ENCODE data around the gene VEZF1. TPM values are rescaled to one million over a fixed set of nuclear protein-coding genes. Genes with fewer than 3 reads are reported as not detected.

The VEZF1 gene, protein sequence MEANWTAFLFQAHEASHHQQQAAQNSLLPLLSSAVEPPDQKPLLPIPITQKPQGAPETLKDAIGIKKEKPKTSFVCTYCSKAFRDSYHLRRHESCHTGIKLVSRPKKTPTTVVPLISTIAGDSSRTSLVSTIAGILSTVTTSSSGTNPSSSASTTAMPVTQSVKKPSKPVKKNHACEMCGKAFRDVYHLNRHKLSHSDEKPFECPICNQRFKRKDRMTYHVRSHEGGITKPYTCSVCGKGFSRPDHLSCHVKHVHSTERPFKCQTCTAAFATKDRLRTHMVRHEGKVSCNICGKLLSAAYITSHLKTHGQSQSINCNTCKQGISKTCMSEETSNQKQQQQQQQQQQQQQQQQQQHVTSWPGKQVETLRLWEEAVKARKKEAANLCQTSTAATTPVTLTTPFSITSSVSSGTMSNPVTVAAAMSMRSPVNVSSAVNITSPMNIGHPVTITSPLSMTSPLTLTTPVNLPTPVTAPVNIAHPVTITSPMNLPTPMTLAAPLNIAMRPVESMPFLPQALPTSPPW
- 9.9 TPM for polyA plus RNA-seq (2012; ENCODE audit: low read depth, missing spikeins)

DNA sequence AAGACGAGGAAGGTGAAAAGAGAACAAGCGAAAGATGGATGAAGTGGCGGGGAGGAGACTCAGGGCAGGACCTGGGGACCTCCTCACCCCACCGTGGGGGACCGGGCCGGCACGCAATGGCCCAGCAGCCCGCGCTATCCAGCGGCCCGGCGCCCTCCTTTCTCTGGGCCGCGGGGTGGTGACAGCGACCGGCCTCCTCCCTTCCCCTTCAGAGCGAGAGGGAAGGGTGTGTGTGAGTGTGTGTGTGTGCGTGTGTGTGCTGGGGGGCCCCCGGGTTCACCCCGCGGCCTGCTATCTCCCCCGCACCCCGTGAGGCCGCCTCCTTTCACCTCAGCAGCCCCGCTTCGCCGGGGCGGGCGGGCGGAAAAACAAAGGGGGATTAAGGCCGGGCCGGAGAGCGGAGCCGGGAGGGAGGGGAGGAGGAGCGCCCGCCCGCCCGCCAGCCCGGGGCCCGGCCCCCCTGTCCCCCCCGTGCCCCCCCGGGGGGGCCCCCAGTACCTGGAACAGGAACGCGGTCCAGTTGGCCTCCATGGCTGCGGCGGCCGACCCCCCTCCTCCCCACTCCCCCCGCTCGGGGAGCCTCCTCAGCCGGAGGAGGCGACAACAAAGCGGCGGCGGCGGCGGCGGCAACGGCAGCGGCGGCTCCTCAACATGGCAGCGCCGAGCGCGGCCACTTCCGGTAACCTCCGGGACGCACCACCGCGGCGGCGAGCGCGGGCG, at the start of gene VEZF1:
VEZF1 (minus strand) TSS at position 674 of the 720 bp plus-strand sequence; CDS start at position 531, 143 bp downstream.
- no peak for TF ChIP-seq POLR2A (IDR thresholded peaks at IDR 0.05; ENCODE audit: low read depth, low read length)
- TF ChIP-seq TAF1 (IDR thresholded peaks at IDR 0.05; ENCODE audit: low read depth, low read length) = no peak
- no peak for TF ChIP-seq PAX5 (IDR thresholded peaks at IDR 0.05; ENCODE audit: insufficient read depth, low read length, severe bottlenecking)
- TF ChIP-seq SPI1 (IDR thresholded peaks at IDR 0.05; ENCODE audit: low read depth, low read length) = no peak
- no peak for TF ChIP-seq POLR2AphosphoS5 (IDR thresholded peaks at IDR 0.05; ENCODE audit: low read depth, low read length)
- TF ChIP-seq POU2F2 (IDR thresholded peaks at IDR 0.05; ENCODE audit: low read depth, low read length) = no peak
- DNase-seq (ENCODE audit: insufficient read length, low spot score) = peak; percentile 73

GRCh38 chr17:58032691-58033415, 44.8 kb upstream of the VEZF1 start:
- DNase-seq (ENCODE audit: insufficient read length, low spot score) (no peak), FAIRE-seq (no peak)
- TF ChIP-seq SPI1 (IDR thresholded peaks at IDR 0.05; ENCODE audit: low read depth, low read length) = no peak
- no peak for TF ChIP-seq PAX5 (IDR thresholded peaks at IDR 0.05; ENCODE audit: insufficient read depth, low read length, severe bottlenecking)
- TF ChIP-seq POU2F2 (IDR thresholded peaks at IDR 0.05; ENCODE audit: low read depth, low read length) = no peak
- TF ChIP-seq TAF1 (IDR thresholded peaks at IDR 0.05; ENCODE audit: low read depth, low read length) = no peak
- TF ChIP-seq POLR2A (IDR thresholded peaks at IDR 0.05; ENCODE audit: low read depth, low read length) = no peak
- no peak for TF ChIP-seq POLR2AphosphoS5 (IDR thresholded peaks at IDR 0.05; ENCODE audit: low read depth, low read length)

More for the DNA sequence above, at the start of gene VEZF1:
- FAIRE-seq = peak; percentile 31

GRCh38 chr17:58028578-58028977, 40.5 kb upstream of the VEZF1 start:
- no peak for TF ChIP-seq TAF1 (IDR thresholded peaks at IDR 0.05; ENCODE audit: low read depth, low read length)
- TF ChIP-seq SPI1 (IDR thresholded peaks at IDR 0.05; ENCODE audit: low read depth, low read length) = no peak
- no peak for TF ChIP-seq POU2F2 (IDR thresholded peaks at IDR 0.05; ENCODE audit: low read depth, low read length)
- TF ChIP-seq POLR2A (IDR thresholded peaks at IDR 0.05; ENCODE audit: low read depth, low read length) = no peak
- no peak for TF ChIP-seq PAX5 (IDR thresholded peaks at IDR 0.05; ENCODE audit: insufficient read depth, low read length, severe bottlenecking)
- TF ChIP-seq POLR2AphosphoS5 (IDR thresholded peaks at IDR 0.05; ENCODE audit: low read depth, low read length) = no peak
- no peak for FAIRE-seq
- no peak for DNase-seq (ENCODE audit: insufficient read length, low spot score)

DNA sequence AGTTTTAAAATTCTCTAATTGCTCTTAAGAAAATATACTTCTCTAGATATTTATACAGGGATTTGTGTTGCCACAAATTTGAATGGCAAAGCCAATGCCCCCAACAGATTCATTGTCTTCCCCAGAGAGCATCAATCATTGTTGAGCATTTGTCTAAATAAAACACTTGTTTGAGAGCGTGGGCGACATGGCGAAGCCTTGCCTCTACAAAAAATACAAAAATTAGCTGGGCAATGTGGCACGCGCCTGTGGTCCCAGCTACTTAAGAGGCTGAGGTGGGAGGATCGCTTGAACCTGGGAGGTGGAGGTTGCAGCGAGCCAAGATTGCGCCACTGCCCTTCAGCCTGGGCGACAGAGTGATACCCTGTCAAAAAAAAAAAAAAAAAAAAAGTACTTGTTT, 32.3 kb upstream of the VEZF1 start:
- DNase-seq (ENCODE audit: insufficient read length, low spot score) = no peak
- TF ChIP-seq TAF1 (IDR thresholded peaks at IDR 0.05; ENCODE audit: low read depth, low read length) (no peak), SPI1 (IDR thresholded peaks at IDR 0.05; ENCODE audit: low read depth, low read length) (no peak), POU2F2 (IDR thresholded peaks at IDR 0.05; ENCODE audit: low read depth, low read length) (no peak), POLR2A (IDR thresholded peaks at IDR 0.05; ENCODE audit: low read depth, low read length) (no peak), PAX5 (IDR thresholded peaks at IDR 0.05; ENCODE audit: insufficient read depth, low read length, severe bottlenecking) (no peak), POLR2AphosphoS5 (IDR thresholded peaks at IDR 0.05; ENCODE audit: low read depth, low read length) (no peak)
- FAIRE-seq = no peak

DNA sequence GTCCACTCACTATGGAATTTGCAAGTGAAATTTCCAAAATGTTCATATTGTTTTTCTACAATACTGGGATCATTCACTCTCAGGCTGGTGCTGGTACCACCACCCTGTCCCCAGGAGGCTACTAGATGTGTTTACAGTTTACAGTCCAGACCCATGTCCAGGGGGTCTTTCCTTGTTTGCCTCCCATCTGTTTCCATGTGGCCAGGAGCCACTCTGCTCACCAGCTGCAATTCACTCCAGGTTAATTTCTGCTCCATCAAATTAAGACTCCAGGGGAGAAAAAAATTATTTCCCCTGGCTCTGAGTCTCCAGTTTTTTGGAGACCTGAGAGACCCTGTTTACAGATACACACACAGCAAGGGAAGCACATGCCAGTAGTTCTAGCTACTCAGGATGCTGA, 31.5 kb upstream of the VEZF1 start:
- TF ChIP-seq PAX5 (IDR thresholded peaks at IDR 0.05; ENCODE audit: insufficient read depth, low read length, severe bottlenecking) (no peak), POLR2A (IDR thresholded peaks at IDR 0.05; ENCODE audit: low read depth, low read length) (no peak), POU2F2 (IDR thresholded peaks at IDR 0.05; ENCODE audit: low read depth, low read length) (no peak), POLR2AphosphoS5 (IDR thresholded peaks at IDR 0.05; ENCODE audit: low read depth, low read length) (no peak), TAF1 (IDR thresholded peaks at IDR 0.05; ENCODE audit: low read depth, low read length) (no peak), SPI1 (IDR thresholded peaks at IDR 0.05; ENCODE audit: low read depth, low read length) (no peak)
- FAIRE-seq (no peak), DNase-seq (ENCODE audit: insufficient read length, low spot score) (no peak)

GRCh38 chr17:58019039-58019438, 31.0 kb upstream of the VEZF1 start:
- DNase-seq (ENCODE audit: insufficient read length, low spot score) (no peak), FAIRE-seq (no peak)
- TF ChIP-seq POLR2AphosphoS5 (IDR thresholded peaks at IDR 0.05; ENCODE audit: low read depth, low read length) = no peak
- no peak for TF ChIP-seq TAF1 (IDR thresholded peaks at IDR 0.05; ENCODE audit: low read depth, low read length)
- no peak for TF ChIP-seq PAX5 (IDR thresholded peaks at IDR 0.05; ENCODE audit: insufficient read depth, low read length, severe bottlenecking)
- TF ChIP-seq SPI1 (IDR thresholded peaks at IDR 0.05; ENCODE audit: low read depth, low read length) = no peak
- TF ChIP-seq POLR2A (IDR thresholded peaks at IDR 0.05; ENCODE audit: low read depth, low read length) = no peak
- TF ChIP-seq POU2F2 (IDR thresholded peaks at IDR 0.05; ENCODE audit: low read depth, low read length) = no peak

GRCh38 chr17:58010067-58010799, 22.2 kb upstream of the VEZF1 start:
- DNase-seq (ENCODE audit: insufficient read length, low spot score) = no peak
- no peak for FAIRE-seq
- TF ChIP-seq TAF1 (IDR thresholded peaks at IDR 0.05; ENCODE audit: low read depth, low read length) (no peak), POLR2A (IDR thresholded peaks at IDR 0.05; ENCODE audit: low read depth, low read length) (no peak), POU2F2 (IDR thresholded peaks at IDR 0.05; ENCODE audit: low read depth, low read length) (no peak), PAX5 (IDR thresholded peaks at IDR 0.05; ENCODE audit: insufficient read depth, low read length, severe bottlenecking) (no peak), POLR2AphosphoS5 (IDR thresholded peaks at IDR 0.05; ENCODE audit: low read depth, low read length) (no peak), SPI1 (IDR thresholded peaks at IDR 0.05; ENCODE audit: low read depth, low read length) (no peak)

All from GM12891 (cell line).